ENCODE measurements around the gene CDC73.

The CDC73 gene

GRCh38 chr1:193299038-193299437 lies 177.2 kb downstream of the CDC73 start:
- DNase-seq = no peak

- DNase-seq = no peak
These were observed 179.9 kb downstream of the CDC73 start for GRCh38 chr1:193301746-193302145.

GRCh38 chr1:193303849-193304248 lies 182.0 kb downstream of the CDC73 start:
- no peak for DNase-seq

All from NCI-H2081 treated with DMSO at 0.1 percent for 48 hours (cell line).